ENCODE results near the gene RTN4. TPM values are rescaled to one million over a fixed set of nuclear protein-coding genes. Genes with fewer than 3 reads are reported as not detected.
"Not testable (repeated sequence)": the region's sequence is repeated elsewhere in the genome, so short reads cannot be mapped to it uniquely, and the experiment has no call there.

Gene RTN4
- total and polyA plus RNA-seq, 4 donors: 199 to 652 (median 553) TPM

- H3K36me3 ChIP-seq (ENCODE audit: control insufficient read depth, insufficient read depth, low read length); H3K4me3 ChIP-seq (ENCODE audit: low read depth, low read length): not testable (repeated sequence)
- 100% methylated on average over 2 of the region's 4 CpGs for WGBS (ENCODE audit: insufficient coverage)
These were observed 3.0 kb upstream of the RTN4 start for GRCh38 chr2:55053225-55053624.

GRCh38 chr2:55052129-55053061 lies 2.1 kb upstream of the RTN4 start:
- Histone ChIP-seq H3K27ac (ENCODE audit: low read depth, low read length) (no peak overlapping the region), H3K9me3 (ENCODE audit: control insufficient read depth, insufficient read depth, low read length) (no peaks in the 10 kb centered on the region), H3K27me3 (ENCODE audit: control insufficient read depth, insufficient read depth, low read length) (no peaks in the 10 kb centered on the region), H3K4me1 (ENCODE audit: control insufficient read depth, insufficient read depth, low read length) (no peaks in the 10 kb centered on the region), H3K4me3 (ENCODE audit: low read depth, low read length) (no peak overlapping the region), H3K36me3 (ENCODE audit: control insufficient read depth, insufficient read depth, low read length) (no peaks in the 10 kb centered on the region)
- no CpG with 5 or more reads among the region's 7 CpGs for WGBS (ENCODE audit: insufficient coverage)
- no peak for DNase-seq (ENCODE audit: low read depth in 4 of 6, low spot score in 6 of 6)

More at GRCh38 chr2:55053225-55053624, 3.0 kb upstream of the RTN4 start:
- DNase-seq (ENCODE audit: low read depth in 4 of 6, low spot score in 6 of 6); H3K27ac ChIP-seq (ENCODE audit: low read depth, low read length); H3K27me3 ChIP-seq (ENCODE audit: control insufficient read depth, insufficient read depth, low read length); H3K4me1 ChIP-seq (ENCODE audit: control insufficient read depth, insufficient read depth, low read length); H3K9me3 ChIP-seq (ENCODE audit: control insufficient read depth, insufficient read depth, low read length): not testable (repeated sequence)

- peaks cover 5% of the 10 kb centered on the region for H3K4me1 ChIP-seq (ENCODE audit: control insufficient read depth, insufficient read depth, low read length)
- H3K27ac ChIP-seq (ENCODE audit: low read depth, low read length): peak overlapping the region; percentile 99
- WGBS (ENCODE audit: insufficient coverage): 17% methylated on average over 7 of the region's 9 CpGs
- H3K27me3 ChIP-seq (ENCODE audit: control insufficient read depth, insufficient read depth, low read length): no peaks in the 10 kb centered on the region
- no peaks in the 10 kb centered on the region for H3K9me3 ChIP-seq (ENCODE audit: control insufficient read depth, insufficient read depth, low read length)
- H3K36me3 ChIP-seq (ENCODE audit: control insufficient read depth, insufficient read depth, low read length): no peaks in the 10 kb centered on the region
- peak in 4 of 6 donors; percentile 26 to 66 (median 44) for DNase-seq (ENCODE audit: low read depth in 4 of 6, low spot score in 6 of 6)
- peak overlapping the region; percentile 73 for H3K4me3 ChIP-seq (ENCODE audit: low read depth, low read length)
These were observed 995 bp upstream of the RTN4 start for GRCh38 chr2:55051026-55051866.

- Histone ChIP-seq H3K4me1 (ENCODE audit: control insufficient read depth, insufficient read depth, low read length) (peaks cover 5% of the 10 kb centered on the region), H3K36me3 (ENCODE audit: control insufficient read depth, insufficient read depth, low read length) (no peaks in the 10 kb centered on the region), H3K4me3 (ENCODE audit: low read depth, low read length) (peak overlapping the region; percentile 73), H3K9me3 (ENCODE audit: control insufficient read depth, insufficient read depth, low read length) (no peaks in the 10 kb centered on the region), H3K27me3 (ENCODE audit: control insufficient read depth, insufficient read depth, low read length) (no peaks in the 10 kb centered on the region), H3K27ac (ENCODE audit: low read depth, low read length) (peak overlapping the region; percentile 99)
- DNase-seq (ENCODE audit: low read depth in 4 of 6, low spot score in 6 of 6): no peak
- under 1% methylated on average over 35 of the region's 35 CpGs for WGBS (ENCODE audit: insufficient coverage)
These were observed 491 bp downstream of the RTN4 start for GRCh38 chr2:55049821-55050099.

- Histone ChIP-seq H3K4me3 (ENCODE audit: low read depth, low read length) (peak overlapping the region; percentile 73), H3K36me3 (ENCODE audit: control insufficient read depth, insufficient read depth, low read length) (no peaks in the 10 kb centered on the region), H3K9me3 (ENCODE audit: control insufficient read depth, insufficient read depth, low read length) (no peaks in the 10 kb centered on the region), H3K27me3 (ENCODE audit: control insufficient read depth, insufficient read depth, low read length) (no peaks in the 10 kb centered on the region), H3K4me1 (ENCODE audit: control insufficient read depth, insufficient read depth, low read length) (peaks cover 6% of the 10 kb centered on the region), H3K27ac (ENCODE audit: low read depth, low read length) (peak overlapping the region; percentile 99)
- DNase-seq (ENCODE audit: low read depth in 4 of 6, low spot score in 6 of 6): peak; percentile 63 to 96 (median 80)
- WGBS (ENCODE audit: insufficient coverage): 0% methylated on average over 54 of the region's 56 CpGs
These were observed 1.0 kb downstream of the RTN4 start for GRCh38 chr2:55049043-55049820.

GRCh38 chr2:55048508-55049042 lies 1.7 kb downstream of the RTN4 start:
- peak in 4 of 6 donors; percentile 13 to 82 (median 58) for DNase-seq (ENCODE audit: low read depth in 4 of 6, low spot score in 6 of 6)
- Histone ChIP-seq H3K9me3 (ENCODE audit: control insufficient read depth, insufficient read depth, low read length) (no peaks in the 10 kb centered on the region), H3K27me3 (ENCODE audit: control insufficient read depth, insufficient read depth, low read length) (no peaks in the 10 kb centered on the region), H3K27ac (ENCODE audit: low read depth, low read length) (peak overlapping the region; percentile 99), H3K36me3 (ENCODE audit: control insufficient read depth, insufficient read depth, low read length) (no peaks in the 10 kb centered on the region), H3K4me3 (ENCODE audit: low read depth, low read length) (peak overlapping the region; percentile 73), H3K4me1 (ENCODE audit: control insufficient read depth, insufficient read depth, low read length) (peaks cover 12% of the 10 kb centered on the region)
- WGBS (ENCODE audit: insufficient coverage): 0% methylated on average over 10 of the region's 16 CpGs

- no peaks in the 10 kb centered on the region for H3K9me3 ChIP-seq (ENCODE audit: control insufficient read depth, insufficient read depth, low read length)
- H3K4me1 ChIP-seq (ENCODE audit: control insufficient read depth, insufficient read depth, low read length): peaks cover 12% of the 10 kb centered on the region
- no peaks in the 10 kb centered on the region for H3K36me3 ChIP-seq (ENCODE audit: control insufficient read depth, insufficient read depth, low read length)
- H3K27ac ChIP-seq (ENCODE audit: low read depth, low read length): peak overlapping the region; percentile 99
- WGBS (ENCODE audit: insufficient coverage): no CpG with 5 or more reads among the region's 9 CpGs
- peak overlapping the region; percentile 73 for H3K4me3 ChIP-seq (ENCODE audit: low read depth, low read length)
- peak in 5 of 6 donors; percentile 24 to 74 (median 41) for DNase-seq (ENCODE audit: low read depth in 4 of 6, low spot score in 6 of 6)
- no peaks in the 10 kb centered on the region for H3K27me3 ChIP-seq (ENCODE audit: control insufficient read depth, insufficient read depth, low read length)
These were observed 2.5 kb downstream of the RTN4 start for GRCh38 chr2:55047677-55048299.

GRCh38 chr2:55045780-55046179 lies 4.5 kb downstream of the RTN4 start:
- Histone ChIP-seq H3K27me3 (ENCODE audit: control insufficient read depth, insufficient read depth, low read length) (no peaks in the 10 kb centered on the region), H3K27ac (ENCODE audit: low read depth, low read length) (no peak overlapping the region), H3K4me1 (ENCODE audit: control insufficient read depth, insufficient read depth, low read length) (peaks cover 12% of the 10 kb centered on the region), H3K36me3 (ENCODE audit: control insufficient read depth, insufficient read depth, low read length) (no peaks in the 10 kb centered on the region), H3K4me3 (ENCODE audit: low read depth, low read length) (no peak overlapping the region), H3K9me3 (ENCODE audit: control insufficient read depth, insufficient read depth, low read length) (no peaks in the 10 kb centered on the region)
- DNase-seq (ENCODE audit: low read depth in 4 of 6, low spot score in 6 of 6): peak in 1 of 6 donors; percentile 50
- 56% methylated on average over 2 of the region's 6 CpGs for WGBS (ENCODE audit: insufficient coverage)

- Histone ChIP-seq H3K4me3 (ENCODE audit: low read depth, low read length) (no peak overlapping the region), H3K36me3 (ENCODE audit: control insufficient read depth, insufficient read depth, low read length) (no peaks in the 10 kb centered on the region), H3K4me1 (ENCODE audit: control insufficient read depth, insufficient read depth, low read length) (peaks cover 12% of the 10 kb centered on the region), H3K9me3 (ENCODE audit: control insufficient read depth, insufficient read depth, low read length) (no peaks in the 10 kb centered on the region), H3K27me3 (ENCODE audit: control insufficient read depth, insufficient read depth, low read length) (no peaks in the 10 kb centered on the region), H3K27ac (ENCODE audit: low read depth, low read length) (no peak overlapping the region)
- no peak for DNase-seq (ENCODE audit: low read depth in 4 of 6, low spot score in 6 of 6)
- WGBS (ENCODE audit: insufficient coverage): 100% methylated on average over 1 of the region's 8 CpGs
These were observed 6.4 kb downstream of the RTN4 start for GRCh38 chr2:55043841-55044240.

All from spinal cord (tissue), 10 donors.